ENCODE results near the gene ZNF462. TPM values are rescaled to one million over a fixed set of nuclear protein-coding genes. Genes with fewer than 3 reads are reported as not detected.

The ZNF462 gene
- total and polyA plus RNA-seq, 2 of the 4 experiments (the other 2 are of a cell fraction): 6.1 to 18.8 TPM

GRCh38 chr9:107000218-107000617 lies 137.3 kb downstream of the ZNF462 start:
- Histone ChIP-seq H3K4me2 (ENCODE audit: low read depth, low read length) (no peak overlapping the region), H3K4me1 (ENCODE audit: control insufficient read depth, insufficient read depth, low read length) (no peaks in the 10 kb centered on the region), H3K27ac (ENCODE audit: insufficient read depth, low read length) (no peak overlapping the region), H3K9me1 (ENCODE audit: insufficient read depth, low read length) (peaks cover 3% of the 10 kb centered on the region; the same call in 1 of the 2 replicates), H3K27me3 (ENCODE audit: control insufficient read depth, insufficient read depth, low read length) (no peaks in the 10 kb centered on the region), H4K20me1 (ENCODE audit: insufficient read depth, low read length) (no peaks in the 10 kb centered on the region), H3K4ac (ENCODE audit: low read depth, low read length) (no peak overlapping the region), H2BK20ac (ENCODE audit: low read depth, low read length) (no peak overlapping the region), H2BK15ac (ENCODE audit: low read depth, low read length) (no peak overlapping the region), H3K14ac (replicated peaks; ENCODE audit: low read depth, low read length) (no peak overlapping the region), H2BK5ac (ENCODE audit: low read depth, low read length, poor library complexity, severe bottlenecking) (no peak overlapping the region), H4K8ac (ENCODE audit: low read depth in 2 of 2, low read length in 2 of 2) (no peak overlapping the region), H2AK9ac (replicated peaks; ENCODE audit: low read depth, low read length, poor library complexity) (no peak overlapping the region), H3K18ac (ENCODE audit: low read depth, low read length) (no peak overlapping the region), H3K9ac (ENCODE audit: low read depth, low read length) (no peak overlapping the region), H3K56ac (ENCODE audit: extremely low read depth, insufficient read depth, low read length) (no peak overlapping the region), H3K79me1 (ENCODE audit: low read depth in 1 of 2, low read length in 2 of 2) (no peaks in the 10 kb centered on the region), H2AK5ac (ENCODE audit: low read depth, low read length) (no peak overlapping the region), H2AFZ (replicated peaks; ENCODE audit: low read length, poor library complexity) (no peak overlapping the region), H3K36me3 (ENCODE audit: control insufficient read depth, insufficient read depth, low read length) (peaks cover 17% of the 10 kb centered on the region), H2BK120ac (ENCODE audit: low read depth, low read length) (no peak overlapping the region), H3K23ac (ENCODE audit: low read depth, low read length) (no peak overlapping the region), H4K91ac (ENCODE audit: insufficient read depth, low read depth, low read length) (no peak overlapping the region), H4K5ac (ENCODE audit: low read depth, low read length) (no peak overlapping the region), H3K9me3 (ENCODE audit: control insufficient read depth, insufficient read depth, low read length) (no peaks in the 10 kb centered on the region), H3K4me3 (ENCODE audit: insufficient read depth, low read depth, low read length) (no peak overlapping the region)
- 100% methylated on average over 2 of the region's 3 CpGs; no CpG with 5 or more reads in 1 of the 2 experiments for WGBS, 2 experiments (ENCODE audit: extremely low coverage in 2 of 2, insufficient read length in 1 of 2)
- BruUV-seq (replicated peaks): no TSS peak
- no peak for TF ChIP-seq RCOR1 (IDR thresholded peaks at IDR 0.05; ENCODE audit: insufficient replicate concordance, low read length)
- no peak for TF ChIP-seq ELK1 (IDR thresholded peaks at IDR 0.05; ENCODE audit: borderline replicate concordance, low read depth, low read length)
- no peak for TF ChIP-seq FOS (IDR thresholded peaks at IDR 0.05; ENCODE audit: low read depth, low read length)
- TF ChIP-seq CHD1 (IDR thresholded peaks at IDR 0.05; ENCODE audit: low read depth, low read length): no peak
- no peak for TF ChIP-seq USF2 (IDR thresholded peaks at IDR 0.05; ENCODE audit: low read depth, low read length)
- no peak for TF ChIP-seq CTCF (conservative IDR thresholded peaks at IDR 0.05; ENCODE audit: low read depth, low read length)
- TF ChIP-seq NFE2L2 (IDR thresholded peaks at IDR 0.05; ENCODE audit: low read depth, low read length): no peak
- no peak for TF ChIP-seq RAD21 (IDR thresholded peaks at IDR 0.05; ENCODE audit: low read length)
- TF ChIP-seq MXI1 (IDR thresholded peaks at IDR 0.05; ENCODE audit: borderline replicate concordance, low read depth, low read length): no peak
- TF ChIP-seq CEBPB (IDR thresholded peaks at IDR 0.05; ENCODE audit: low read depth, low read length): no peak
- no peak for TF ChIP-seq MAFK (IDR thresholded peaks at IDR 0.05; ENCODE audit: low read depth, low read length)
- TF ChIP-seq SMC3 (IDR thresholded peaks at IDR 0.05; ENCODE audit: low read depth, low read length): no peak
- no peak for TF ChIP-seq MAZ (IDR thresholded peaks at IDR 0.05; ENCODE audit: borderline replicate concordance, low read depth, low read length)
- TF ChIP-seq BHLHE40 (IDR thresholded peaks at IDR 0.05; ENCODE audit: low read depth, low read length): no peak
- TF ChIP-seq POLR2A (IDR thresholded peaks at IDR 0.05; ENCODE audit: low read depth, low read length): no peak
- no peak for DNase-seq
- dilution Hi-C loops (cut with HindIII; ENCODE audit: low sequenced_read_pairs, unreplicated experiment): no loop called here
- POLR2A ChIA-PET (ENCODE audit: unreplicated experiment): no interaction called here
- ATAC-seq (ENCODE audit: low read depth): no peak
- in situ Hi-C loops (cut with MboI; ENCODE audit: low sequenced_read_pairs): no loop called here
- intact Hi-C loops (cut with micrococcal nuclease): no loop called here
- CTCF ChIA-PET: no interaction called here
